Measurements from ENCODE around the gene RNF152. TPM values are rescaled to one million over a fixed set of nuclear protein-coding genes. Genes with fewer than 3 reads are reported as not detected.
A peak's percentile ranks its signal among the peaks of the same experiment; 100 is the strongest.

RNF152 gene
- total RNA-seq, 1 donor from 2014 or later, result 16.9 TPM

DNA sequence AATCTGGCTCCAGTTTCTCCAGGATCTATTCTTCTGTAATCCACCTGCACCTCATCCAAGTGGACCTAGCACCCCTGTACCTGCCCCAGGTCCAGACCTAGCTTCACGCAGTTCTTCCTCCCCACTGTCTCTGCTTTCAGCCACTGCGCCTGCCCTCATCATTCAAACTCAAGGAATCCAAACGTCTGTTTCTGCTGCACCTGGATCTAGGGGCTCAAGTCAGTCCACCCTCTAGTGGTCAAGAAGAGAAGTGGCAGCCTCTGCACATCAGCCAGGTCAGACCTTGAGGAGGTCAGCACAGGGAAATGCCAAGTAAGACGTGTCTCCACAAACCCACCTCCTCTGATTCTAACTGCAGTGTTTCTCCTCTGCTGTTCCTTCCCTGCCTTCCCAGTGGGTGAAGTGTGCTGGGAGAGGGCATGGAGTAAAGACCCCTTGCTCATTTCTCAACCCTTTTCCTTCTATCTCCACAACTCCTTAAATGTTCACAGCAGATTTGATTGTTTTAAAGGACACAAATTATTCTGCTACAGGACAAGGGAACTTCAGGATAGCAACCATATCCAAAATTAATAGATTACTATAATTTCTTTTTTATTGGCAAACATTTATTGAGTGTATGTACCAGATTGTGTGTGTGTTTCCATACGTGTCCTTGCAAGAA lies 8.6 kb upstream of the RNF152 start:
- Mint-ChIP-seq H3K36me3 (ENCODE audit: unreplicated experiment) (no peaks in the 10 kb centered on the region), H3K4me3 (ENCODE audit: unreplicated experiment) (no peak overlapping the region), H3K9me3 (ENCODE audit: unreplicated experiment) (no peaks in the 10 kb centered on the region)

DNA sequence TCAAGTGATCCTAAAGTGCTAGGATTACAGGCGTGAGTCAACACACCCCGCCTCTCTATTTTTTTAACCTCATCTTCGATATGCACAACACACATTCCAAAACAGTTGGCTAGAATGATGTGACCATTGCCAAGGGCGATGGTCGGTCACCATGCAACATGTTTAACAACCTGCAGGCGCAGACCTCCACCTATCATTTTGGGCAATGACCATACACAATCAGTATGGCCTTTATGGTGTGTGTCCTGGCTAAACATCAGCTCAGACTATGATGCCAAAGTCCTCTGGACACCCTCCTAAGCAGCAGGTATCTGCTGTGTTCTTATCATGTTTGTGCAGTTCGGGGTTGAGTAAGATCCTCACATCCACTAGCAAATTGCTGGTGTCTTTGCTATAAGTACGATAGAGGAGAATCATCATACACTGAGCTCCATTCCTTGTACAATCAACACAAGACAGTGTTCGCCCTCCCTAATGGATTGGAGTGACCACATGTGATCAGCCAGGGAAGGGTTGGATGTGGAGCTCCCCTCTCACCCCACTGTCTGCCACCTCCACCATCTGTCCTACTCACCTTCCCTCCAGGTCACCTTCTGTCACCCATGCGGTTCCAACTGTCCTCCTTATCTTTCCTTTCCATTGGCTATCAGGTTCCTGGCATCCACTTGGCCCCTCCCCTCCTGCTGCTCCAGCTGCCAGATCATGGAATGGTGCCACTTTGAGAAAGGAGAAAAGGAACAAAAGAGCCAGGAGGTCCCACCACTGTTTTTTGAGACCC lies 7.9 kb upstream of the RNF152 start:
- Mint-ChIP-seq H3K4me3 (ENCODE audit: unreplicated experiment) (no peak overlapping the region), H3K9me3 (ENCODE audit: unreplicated experiment) (no peaks in the 10 kb centered on the region), H3K36me3 (ENCODE audit: unreplicated experiment) (no peaks in the 10 kb centered on the region), H3K4me1 (ENCODE audit: low read depth, unreplicated experiment) (no peaks in the 10 kb centered on the region), H3K27ac (ENCODE audit: unreplicated experiment) (no peak overlapping the region), H3K27me3 (ENCODE audit: unreplicated experiment) (no peaks in the 10 kb centered on the region)
- TF ChIP-seq, protein P1, sequence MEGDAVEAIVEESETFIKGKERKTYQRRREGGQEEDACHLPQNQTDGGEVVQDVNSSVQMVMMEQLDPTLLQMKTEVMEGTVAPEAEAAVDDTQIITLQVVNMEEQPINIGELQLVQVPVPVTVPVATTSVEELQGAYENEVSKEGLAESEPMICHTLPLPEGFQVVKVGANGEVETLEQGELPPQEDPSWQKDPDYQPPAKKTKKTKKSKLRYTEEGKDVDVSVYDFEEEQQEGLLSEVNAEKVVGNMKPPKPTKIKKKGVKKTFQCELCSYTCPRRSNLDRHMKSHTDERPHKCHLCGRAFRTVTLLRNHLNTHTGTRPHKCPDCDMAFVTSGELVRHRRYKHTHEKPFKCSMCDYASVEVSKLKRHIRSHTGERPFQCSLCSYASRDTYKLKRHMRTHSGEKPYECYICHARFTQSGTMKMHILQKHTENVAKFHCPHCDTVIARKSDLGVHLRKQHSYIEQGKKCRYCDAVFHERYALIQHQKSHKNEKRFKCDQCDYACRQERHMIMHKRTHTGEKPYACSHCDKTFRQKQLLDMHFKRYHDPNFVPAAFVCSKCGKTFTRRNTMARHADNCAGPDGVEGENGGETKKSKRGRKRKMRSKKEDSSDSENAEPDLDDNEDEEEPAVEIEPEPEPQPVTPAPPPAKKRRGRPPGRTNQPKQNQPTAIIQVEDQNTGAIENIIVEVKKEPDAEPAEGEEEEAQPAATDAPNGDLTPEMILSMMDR (IDR thresholded peaks at IDR 0.05; ENCODE audit: partially characterized antibody, unreplicated experiment), result no peak
- DNase-seq, result no peak

More for the DNA sequence above, 8.6 kb upstream of the RNF152 start:
- H3K27me3 Mint-ChIP-seq (ENCODE audit: unreplicated experiment), result no peaks in the 10 kb centered on the region
- TF ChIP-seq, protein P1 (IDR thresholded peaks at IDR 0.05; ENCODE audit: partially characterized antibody, unreplicated experiment), result peak; percentile 97
- H3K4me1 Mint-ChIP-seq (ENCODE audit: low read depth, unreplicated experiment), result no peaks in the 10 kb centered on the region
- peak; percentile 51 for DNase-seq
- H3K27ac Mint-ChIP-seq (ENCODE audit: unreplicated experiment), result no peak overlapping the region

DNA sequence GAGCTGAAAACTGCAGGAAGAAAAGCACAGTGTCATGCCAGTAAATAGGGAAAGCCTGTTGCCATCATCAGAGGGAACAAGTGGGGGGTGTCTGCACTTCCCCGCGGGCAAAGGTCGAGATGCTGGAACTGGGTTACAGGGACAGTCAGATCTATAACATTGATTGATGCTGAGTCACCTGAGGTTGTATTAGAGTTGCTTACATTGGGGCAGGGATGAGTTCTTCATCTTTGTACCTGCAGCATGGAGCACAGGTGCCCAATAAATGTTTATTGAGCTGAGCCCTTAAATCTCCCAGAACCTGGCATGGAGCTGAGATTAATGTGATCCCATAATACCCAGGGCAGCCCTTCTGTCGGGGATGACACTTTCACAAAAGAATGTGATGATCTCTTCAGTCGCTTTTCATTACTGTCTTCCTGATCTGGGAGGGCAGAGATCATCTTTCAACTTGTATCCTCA lies 5.9 kb upstream of the RNF152 start:
- Mint-ChIP-seq H3K4me3 (ENCODE audit: unreplicated experiment) (no peak overlapping the region), H3K9me3 (ENCODE audit: unreplicated experiment) (peaks cover 4% of the 10 kb centered on the region), H3K4me1 (ENCODE audit: low read depth, unreplicated experiment) (no peaks in the 10 kb centered on the region), H3K36me3 (ENCODE audit: unreplicated experiment) (no peaks in the 10 kb centered on the region), H3K27ac (ENCODE audit: unreplicated experiment) (no peak overlapping the region), H3K27me3 (ENCODE audit: unreplicated experiment) (peaks cover 1% of the 10 kb centered on the region)
- TF ChIP-seq, protein P1 (IDR thresholded peaks at IDR 0.05; ENCODE audit: partially characterized antibody, unreplicated experiment), result no peak
- no peak for DNase-seq

DNA sequence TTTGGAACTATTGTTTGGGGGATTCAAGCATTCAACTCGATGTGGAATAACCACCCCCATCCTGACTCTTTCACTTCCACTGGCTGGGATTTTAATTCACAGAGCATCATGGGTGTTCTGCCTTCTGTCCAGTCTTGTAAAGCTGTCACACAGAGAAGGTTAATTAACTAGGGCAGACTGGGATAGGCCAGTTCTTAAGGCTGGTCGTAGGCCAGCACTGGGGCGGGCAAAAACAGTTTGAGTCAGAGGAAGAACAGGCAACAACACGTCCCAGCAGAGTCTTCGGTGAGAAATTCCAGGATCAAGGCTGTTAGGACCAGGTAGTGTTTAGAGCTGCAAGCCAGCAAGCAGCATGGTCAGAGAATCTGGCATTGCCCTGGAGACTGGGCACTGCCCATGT lies 4.0 kb upstream of the RNF152 start:
- no peak for DNase-seq
- peaks cover 5% of the 10 kb centered on the region for H3K27me3 Mint-ChIP-seq (ENCODE audit: unreplicated experiment)

More for the DNA sequence above, 4.0 kb upstream of the RNF152 start:
- Mint-ChIP-seq H3K27ac (ENCODE audit: unreplicated experiment) (no peak overlapping the region), H3K4me1 (ENCODE audit: low read depth, unreplicated experiment) (peaks cover 4% of the 10 kb centered on the region), H3K4me3 (ENCODE audit: unreplicated experiment) (no peak overlapping the region), H3K36me3 (ENCODE audit: unreplicated experiment) (no peaks in the 10 kb centered on the region), H3K9me3 (ENCODE audit: unreplicated experiment) (peaks cover 6% of the 10 kb centered on the region)
- TF ChIP-seq, protein P1 (IDR thresholded peaks at IDR 0.05; ENCODE audit: partially characterized antibody, unreplicated experiment), result no peak

Data from glutamatergic neuron (in vitro differentiated cells).